Neural crest cell (in vitro differentiated cells): ENCODE measurements around the gene FCHSD2. TPM values are rescaled to one million over a fixed set of nuclear protein-coding genes. Genes with fewer than 3 reads are reported as not detected.

ENCODE experiments used
- DNase-seq: peaks from one replicate; pipeline ENCODE4 v3.0.0; 2021; ENCODE audit warnings: low read depth, mixed read lengths, low spot score
- H3K27ac Mint-ChIP-seq: one replicate; pipeline ENCODE4 v1.8.0; 2021; ENCODE audit warnings: mild to moderate bottlenecking, mixed read lengths; ENCODE audit not compliant: unreplicated experiment
- H3K27me3 Mint-ChIP-seq: 2 replicates; pipeline ENCODE4 v1.8.0; 2021; ENCODE audit warnings: low read depth, mild to moderate bottlenecking, mixed read lengths
- H3K36me3 Mint-ChIP-seq: 2 replicates; pipeline ENCODE4 v1.8.0; 2021; ENCODE audit warnings: low read depth, mild to moderate bottlenecking, mixed read lengths
- H3K4me1 Mint-ChIP-seq: 2 replicates; pipeline ENCODE4 v1.8.0; 2021; ENCODE audit warnings: mixed read lengths
- H3K4me3 Mint-ChIP-seq: one replicate; pipeline ENCODE4 v1.8.0; 2021; ENCODE audit warnings: mild to moderate bottlenecking, mixed read lengths
- H3K9me3 Mint-ChIP-seq: 2 replicates; pipeline ENCODE4 v1.8.0; 2021; ENCODE audit warnings: mixed read lengths
- total RNA-seq: library from RNA; stranded (reverse); gene quantifications from 2 replicates; pipeline ENCODE4 v1.2.1, GENCODE V29; 2021
- TF ChIP-seq, protein P1 (sequence below): fragments of 200-600 bp; sonication (generic); conservative IDR thresholded peaks from 2 replicates; pipeline ENCODE4 v1.5.0; 2021; ENCODE audit warnings: antibody characterized with exemption, mild to moderate bottlenecking

FCHSD2 gene
- total RNA-seq, 1 donor from 2014 or later = 34.4 TPM

DNA sequence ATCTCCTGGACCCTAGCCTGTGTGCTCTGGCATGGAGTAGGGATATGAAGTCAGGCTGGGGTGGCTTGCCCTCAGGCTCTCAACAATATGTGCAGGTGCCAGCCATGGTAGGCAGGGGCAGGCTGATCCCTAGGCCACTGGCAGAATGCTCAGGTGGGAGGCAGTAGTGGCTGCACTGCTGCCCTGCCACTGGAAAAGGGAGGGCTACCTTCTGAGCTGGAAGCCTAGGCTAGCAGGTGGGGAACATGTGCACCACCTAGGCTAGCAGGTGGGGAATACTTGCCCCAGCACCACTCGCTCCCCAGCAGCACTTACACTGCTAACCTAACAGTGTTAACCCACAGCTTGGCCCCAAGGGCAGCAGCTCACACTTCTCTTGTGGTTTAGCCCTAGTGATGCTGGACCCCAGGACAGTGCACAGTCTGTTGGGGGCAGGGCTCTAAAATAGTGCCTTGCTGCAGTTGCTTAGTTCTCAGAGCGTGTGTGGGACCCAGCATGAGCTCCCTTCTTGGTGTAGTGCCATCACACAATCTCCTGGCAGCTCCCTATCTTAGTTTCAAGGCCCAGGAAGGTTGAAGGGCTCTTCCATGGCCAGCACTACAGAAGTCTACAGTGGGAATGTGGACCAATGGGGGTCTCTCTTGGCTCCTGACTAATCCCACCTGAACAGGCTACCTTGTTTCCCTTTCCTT is 130.8 kb downstream of the FCHSD2 start:
- Mint-ChIP-seq H3K36me3 (peaks cover 23% of the 10 kb centered on the region), H3K9me3 (peaks cover 11% of the 10 kb centered on the region), H3K4me3 (no peak overlapping the region), H3K27ac (no peak overlapping the region), H3K27me3 (no peaks in the 10 kb centered on the region), H3K4me1 (no peaks in the 10 kb centered on the region)
- TF ChIP-seq, protein P1, sequence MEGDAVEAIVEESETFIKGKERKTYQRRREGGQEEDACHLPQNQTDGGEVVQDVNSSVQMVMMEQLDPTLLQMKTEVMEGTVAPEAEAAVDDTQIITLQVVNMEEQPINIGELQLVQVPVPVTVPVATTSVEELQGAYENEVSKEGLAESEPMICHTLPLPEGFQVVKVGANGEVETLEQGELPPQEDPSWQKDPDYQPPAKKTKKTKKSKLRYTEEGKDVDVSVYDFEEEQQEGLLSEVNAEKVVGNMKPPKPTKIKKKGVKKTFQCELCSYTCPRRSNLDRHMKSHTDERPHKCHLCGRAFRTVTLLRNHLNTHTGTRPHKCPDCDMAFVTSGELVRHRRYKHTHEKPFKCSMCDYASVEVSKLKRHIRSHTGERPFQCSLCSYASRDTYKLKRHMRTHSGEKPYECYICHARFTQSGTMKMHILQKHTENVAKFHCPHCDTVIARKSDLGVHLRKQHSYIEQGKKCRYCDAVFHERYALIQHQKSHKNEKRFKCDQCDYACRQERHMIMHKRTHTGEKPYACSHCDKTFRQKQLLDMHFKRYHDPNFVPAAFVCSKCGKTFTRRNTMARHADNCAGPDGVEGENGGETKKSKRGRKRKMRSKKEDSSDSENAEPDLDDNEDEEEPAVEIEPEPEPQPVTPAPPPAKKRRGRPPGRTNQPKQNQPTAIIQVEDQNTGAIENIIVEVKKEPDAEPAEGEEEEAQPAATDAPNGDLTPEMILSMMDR = no peak
- no peak for DNase-seq

DNA sequence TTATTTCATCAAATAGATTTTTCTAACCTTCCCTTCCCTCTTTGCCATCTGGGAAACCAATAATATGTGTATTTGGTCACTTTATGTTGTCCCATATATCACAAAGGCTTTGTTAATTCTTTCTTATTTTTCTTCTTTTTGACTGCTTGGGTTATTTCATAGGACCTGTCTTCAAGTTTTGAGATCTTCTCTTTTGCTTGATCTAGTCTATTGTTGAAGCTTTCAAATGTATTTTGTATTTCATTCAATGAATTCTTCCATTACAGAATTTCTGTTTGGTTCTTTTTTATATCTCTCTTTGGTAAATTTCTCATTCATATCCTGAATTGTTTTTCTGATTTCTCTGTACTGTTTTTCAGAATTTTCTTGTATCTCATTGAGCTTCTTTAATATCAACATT is 132.1 kb downstream of the FCHSD2 start:
- Mint-ChIP-seq H3K27ac (no peak overlapping the region), H3K9me3 (peaks cover 11% of the 10 kb centered on the region), H3K4me1 (no peaks in the 10 kb centered on the region), H3K27me3 (no peaks in the 10 kb centered on the region), H3K36me3 (peaks cover 26% of the 10 kb centered on the region), H3K4me3 (no peak overlapping the region)
- TF ChIP-seq, protein P1 = no peak
- DNase-seq = no peak

DNA sequence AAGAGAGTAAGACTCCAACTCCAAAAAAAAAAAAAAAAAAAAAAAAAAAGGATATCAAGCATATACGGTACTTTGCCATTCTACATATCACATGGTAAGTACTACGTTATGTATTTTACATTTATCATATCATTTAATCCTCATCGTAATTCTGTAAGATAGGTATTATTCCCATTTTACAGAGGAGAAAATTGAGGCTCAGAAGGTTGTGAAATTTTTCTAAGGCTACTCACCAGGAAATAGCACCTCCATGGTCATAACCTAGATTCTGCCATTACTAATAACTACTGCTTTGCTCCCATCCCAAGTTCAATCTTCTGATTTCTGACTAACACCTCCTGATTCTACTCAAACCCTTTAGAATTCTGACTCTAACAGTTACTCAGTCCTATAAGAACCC is 138.0 kb downstream of the FCHSD2 start:
- H3K4me3 Mint-ChIP-seq = no peak overlapping the region
- TF ChIP-seq, protein P1 = no peak
- H3K4me1 Mint-ChIP-seq = no peaks in the 10 kb centered on the region
- no peak for DNase-seq
- no peaks in the 10 kb centered on the region for H3K9me3 Mint-ChIP-seq
- peaks cover 20% of the 10 kb centered on the region for H3K36me3 Mint-ChIP-seq
- H3K27ac Mint-ChIP-seq = peak overlapping the region; percentile 63
- H3K27me3 Mint-ChIP-seq = no peaks in the 10 kb centered on the region

DNA sequence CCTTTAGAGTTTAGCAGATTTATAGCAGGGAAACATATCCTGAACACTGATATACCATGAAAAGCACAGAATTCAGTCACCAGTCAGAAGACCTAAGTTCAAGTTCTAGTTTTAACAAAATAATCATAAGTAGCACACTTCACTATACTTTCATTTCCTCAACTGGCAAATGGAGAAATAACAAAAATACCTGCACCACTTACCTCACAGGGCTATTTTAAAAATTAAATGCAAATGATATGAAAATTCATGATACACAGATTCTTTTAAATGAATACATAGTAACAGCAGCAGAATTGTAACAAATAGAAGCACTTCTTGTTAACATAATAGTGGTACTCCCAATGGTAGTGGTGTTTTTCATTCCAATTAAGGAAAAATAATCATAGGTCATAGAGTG is 139.0 kb downstream of the FCHSD2 start:
- Mint-ChIP-seq H3K9me3 (no peaks in the 10 kb centered on the region), H3K36me3 (peaks cover 15% of the 10 kb centered on the region), H3K4me3 (no peak overlapping the region), H3K27ac (no peak overlapping the region), H3K27me3 (no peaks in the 10 kb centered on the region), H3K4me1 (no peaks in the 10 kb centered on the region)
- TF ChIP-seq, protein P1 = no peak
- DNase-seq = no peak

DNA sequence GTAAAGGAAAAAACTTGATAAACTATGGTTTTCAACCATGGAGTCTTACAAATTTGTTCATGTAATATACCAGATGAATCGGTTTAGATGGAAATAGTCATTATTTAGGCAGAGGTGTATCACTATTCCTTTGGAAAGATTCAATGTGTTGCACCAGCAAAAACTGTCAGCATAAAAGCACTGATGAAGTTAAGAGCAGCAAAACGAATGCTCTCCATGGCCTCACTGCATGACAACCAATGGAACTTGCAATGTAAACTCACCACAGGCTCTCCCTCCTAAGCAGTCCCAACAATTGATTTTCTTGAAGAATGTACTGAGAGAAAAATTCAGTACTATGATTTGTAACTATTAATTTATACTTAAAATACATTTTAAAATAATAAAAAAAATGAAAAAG is 139.9 kb downstream of the FCHSD2 start:
- H3K27ac Mint-ChIP-seq = no peak overlapping the region
- no peaks in the 10 kb centered on the region for H3K27me3 Mint-ChIP-seq
- no peak for DNase-seq
- TF ChIP-seq, protein P1 = no peak
- H3K9me3 Mint-ChIP-seq = no peaks in the 10 kb centered on the region
- no peak overlapping the region for H3K4me3 Mint-ChIP-seq
- H3K36me3 Mint-ChIP-seq = peaks cover 13% of the 10 kb centered on the region
- no peaks in the 10 kb centered on the region for H3K4me1 Mint-ChIP-seq
